ENCODE results near the gene GALNT15.

The GALNT15 gene

DNA sequence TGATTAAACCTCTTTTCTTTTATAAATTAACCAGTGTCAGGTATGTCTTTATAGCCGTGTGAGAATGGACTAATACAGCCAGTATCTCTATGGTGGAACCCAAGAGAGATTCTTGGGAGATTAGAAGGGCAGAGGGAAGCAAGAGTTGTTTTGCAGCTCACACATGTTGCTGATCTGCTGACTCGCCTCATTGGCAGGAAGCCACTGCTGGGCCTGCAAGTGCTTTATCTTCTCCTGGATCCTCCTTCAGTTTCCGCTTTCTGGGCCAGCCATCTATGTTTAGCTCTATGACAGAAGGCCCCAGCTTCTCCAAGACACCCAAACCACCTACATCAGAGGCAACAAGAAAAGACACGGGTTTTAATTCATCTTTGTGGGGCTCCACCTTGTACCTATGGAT lies 23.4 kb upstream of the GALNT15 start:
- peak; percentile 91 for DNase-seq

DNA sequence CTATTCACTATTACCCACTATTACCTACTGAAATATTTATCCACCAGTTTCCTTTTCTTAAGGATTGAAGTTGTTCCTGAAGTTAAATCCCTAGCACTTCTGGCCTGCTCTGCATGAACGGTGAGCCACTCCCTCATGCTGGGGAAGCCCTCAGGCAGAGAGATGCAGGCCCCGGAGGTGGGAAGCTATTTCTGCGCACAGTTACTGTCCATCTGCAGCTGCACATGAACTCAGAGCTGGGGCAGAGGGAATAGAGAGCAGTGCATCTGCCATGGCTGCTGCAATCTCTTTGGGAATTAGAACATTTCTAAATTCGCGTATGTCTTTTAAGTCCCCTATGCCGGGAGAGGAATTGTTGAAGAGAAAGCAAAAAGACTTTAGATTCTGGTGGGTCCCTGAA lies 6.3 kb upstream of the GALNT15 start:
- no peaks in the 10 kb centered on the region for H3K36me3 ChIP-seq
- peaks cover 0 to 20% (median 14%) of the 10 kb centered on the region in 4 donors for H3K4me1 ChIP-seq
- no peak overlapping the region for H3K4me3 ChIP-seq
- intact Hi-C loops (cut with DNase I; ENCODE audit: low total_unique reads): no loop called here
- H3K27me3 ChIP-seq: no peaks in the 10 kb centered on the region
- DNase-seq: no peak
- no peaks in the 10 kb centered on the region for H3K9me3 ChIP-seq
- TF ChIP-seq, protein P1, sequence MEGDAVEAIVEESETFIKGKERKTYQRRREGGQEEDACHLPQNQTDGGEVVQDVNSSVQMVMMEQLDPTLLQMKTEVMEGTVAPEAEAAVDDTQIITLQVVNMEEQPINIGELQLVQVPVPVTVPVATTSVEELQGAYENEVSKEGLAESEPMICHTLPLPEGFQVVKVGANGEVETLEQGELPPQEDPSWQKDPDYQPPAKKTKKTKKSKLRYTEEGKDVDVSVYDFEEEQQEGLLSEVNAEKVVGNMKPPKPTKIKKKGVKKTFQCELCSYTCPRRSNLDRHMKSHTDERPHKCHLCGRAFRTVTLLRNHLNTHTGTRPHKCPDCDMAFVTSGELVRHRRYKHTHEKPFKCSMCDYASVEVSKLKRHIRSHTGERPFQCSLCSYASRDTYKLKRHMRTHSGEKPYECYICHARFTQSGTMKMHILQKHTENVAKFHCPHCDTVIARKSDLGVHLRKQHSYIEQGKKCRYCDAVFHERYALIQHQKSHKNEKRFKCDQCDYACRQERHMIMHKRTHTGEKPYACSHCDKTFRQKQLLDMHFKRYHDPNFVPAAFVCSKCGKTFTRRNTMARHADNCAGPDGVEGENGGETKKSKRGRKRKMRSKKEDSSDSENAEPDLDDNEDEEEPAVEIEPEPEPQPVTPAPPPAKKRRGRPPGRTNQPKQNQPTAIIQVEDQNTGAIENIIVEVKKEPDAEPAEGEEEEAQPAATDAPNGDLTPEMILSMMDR (IDR thresholded peaks at IDR 0.05): no peak
- H3K27ac ChIP-seq: no peak overlapping the region

More for the DNA sequence above, 23.4 kb upstream of the GALNT15 start:
- Histone ChIP-seq H3K4me1 (peaks cover 0 to 6% (median 0%) of the 10 kb centered on the region in 4 donors), H3K36me3 (no peaks in the 10 kb centered on the region), H3K4me3 (no peak overlapping the region), H3K27me3 (no peaks in the 10 kb centered on the region), H3K27ac (peak overlapping the region; percentile 7 to 52), H3K9me3 (no peaks in the 10 kb centered on the region)
- TF ChIP-seq, protein P1 (IDR thresholded peaks at IDR 0.05): no peak
- intact Hi-C loops (cut with DNase I; ENCODE audit: low total_unique reads): no loop called here

DNA sequence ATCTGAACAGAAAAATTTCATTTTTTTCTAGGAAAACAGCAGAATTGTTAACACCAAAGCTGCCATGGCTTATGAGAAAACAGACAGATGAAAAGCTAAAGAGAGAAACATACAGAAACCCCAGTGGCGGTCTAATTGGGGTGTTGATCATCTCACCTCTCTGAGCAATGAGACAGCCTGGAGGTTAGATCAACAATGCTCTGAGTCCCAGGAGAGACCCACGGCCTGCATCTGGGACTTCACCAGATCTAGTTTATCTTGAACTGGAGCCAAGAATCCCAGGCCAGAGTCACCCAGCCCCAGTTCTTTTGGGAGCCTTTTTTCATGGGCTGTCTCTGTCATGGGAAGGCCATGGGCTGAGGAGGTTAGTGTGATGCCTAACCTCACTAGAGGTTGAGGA lies 3.5 kb upstream of the GALNT15 start:
- intact Hi-C loops (cut with DNase I; ENCODE audit: low total_unique reads): no loop called here
- Histone ChIP-seq H3K4me3 (no peak overlapping the region), H3K9me3 (no peaks in the 10 kb centered on the region), H3K27ac (peak overlapping the region in 1 of 2 donors; percentile 21), H3K36me3 (peaks cover 0 to under 1% (median 0%) of the 10 kb centered on the region in 3 donors), H3K4me1 (peaks cover 0 to 45% (median 29%) of the 10 kb centered on the region in 4 donors), H3K27me3 (no peaks in the 10 kb centered on the region)
- DNase-seq: no peak
- TF ChIP-seq, protein P1 (IDR thresholded peaks at IDR 0.05): no peak

DNA sequence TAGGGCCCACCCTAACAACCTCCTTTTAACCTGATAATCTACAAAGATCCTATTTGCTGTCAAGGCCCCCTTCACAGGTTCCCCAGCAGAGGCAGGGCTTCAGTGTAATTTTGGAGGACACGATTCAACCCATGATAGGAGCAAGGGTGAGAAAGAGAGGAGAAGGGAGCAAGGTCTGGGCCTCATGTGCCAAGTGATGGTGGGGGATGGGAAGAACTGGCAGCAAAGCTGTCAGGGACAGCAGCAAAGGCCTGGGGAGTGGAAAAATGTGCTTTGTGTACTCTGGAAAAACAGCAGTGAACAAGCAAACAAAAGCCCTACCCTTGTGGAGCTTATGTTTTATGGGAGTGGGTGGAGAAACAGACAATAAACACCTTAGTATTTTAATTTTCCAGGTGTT lies 2.7 kb upstream of the GALNT15 start:
- Histone ChIP-seq H3K4me1 (peaks cover 0 to 49% (median 30%) of the 10 kb centered on the region in 4 donors), H3K4me3 (no peak overlapping the region), H3K27me3 (no peaks in the 10 kb centered on the region), H3K36me3 (peaks cover 0 to 8% (median 0%) of the 10 kb centered on the region in 3 donors), H3K27ac (no peak overlapping the region), H3K9me3 (no peaks in the 10 kb centered on the region)
- intact Hi-C loops (cut with DNase I; ENCODE audit: low total_unique reads): no loop called here
- DNase-seq: no peak
- TF ChIP-seq, protein P1 (IDR thresholded peaks at IDR 0.05): no peak

DNA sequence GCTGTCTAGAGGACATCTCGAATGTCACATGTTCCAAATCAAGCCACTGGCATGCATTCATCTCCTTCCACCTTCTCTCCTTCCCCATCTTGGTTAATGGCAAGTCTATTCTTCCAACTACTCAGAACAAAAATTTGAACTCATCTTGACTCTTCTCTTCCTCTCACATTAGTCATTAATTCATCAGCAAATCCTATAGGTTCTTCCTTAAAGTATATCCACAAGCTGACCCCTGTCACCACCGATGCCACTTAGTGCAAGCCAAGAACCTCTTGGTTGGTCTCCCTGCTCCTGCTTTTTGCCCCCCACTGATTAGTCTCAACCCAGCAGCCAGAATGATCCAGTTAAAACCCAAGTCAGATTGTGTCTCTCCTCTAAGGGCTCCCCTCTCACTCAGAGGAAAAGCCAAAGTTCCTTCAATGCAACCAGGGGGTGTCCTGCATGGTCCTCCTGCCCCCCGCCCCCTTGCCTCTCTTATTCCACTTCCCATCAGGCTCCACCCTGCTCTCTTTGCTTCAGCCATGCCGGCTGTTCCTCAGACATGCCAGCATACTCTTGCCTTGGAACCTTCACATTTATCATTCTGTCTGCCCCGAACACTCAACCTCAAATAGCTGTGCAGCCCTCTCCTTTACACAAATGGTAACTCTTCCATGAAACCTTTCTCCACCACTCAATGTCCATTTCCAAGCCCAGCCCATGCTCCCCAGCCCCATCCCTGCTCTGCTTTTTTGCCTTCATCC lies 1.0 kb upstream of the GALNT15 start:
- H3K27ac ChIP-seq: peak overlapping the region; percentile 14 to 62

More for the DNA sequence above, 1.0 kb upstream of the GALNT15 start:
- no peak for DNase-seq
- intact Hi-C loops (cut with DNase I; ENCODE audit: low total_unique reads): no loop called here
- peaks cover 0 to 12% (median under 1%) of the 10 kb centered on the region in 3 donors for H3K36me3 ChIP-seq
- H3K9me3 ChIP-seq: no peaks in the 10 kb centered on the region
- peaks cover 0 to 60% (median 35%) of the 10 kb centered on the region in 4 donors for H3K4me1 ChIP-seq
- no peaks in the 10 kb centered on the region for H3K27me3 ChIP-seq
- H3K4me3 ChIP-seq: peak overlapping the region; percentile 55 to 63
- TF ChIP-seq, protein P1 (IDR thresholded peaks at IDR 0.05): no peak
